AG10803 (cell line): ENCODE data around the gene FAM83B.
"Not testable (repeated sequence)": the region's sequence is repeated elsewhere in the genome, so short reads cannot be mapped to it uniquely, and the experiment has no call there.

ENCODE experiments used
- DNase-seq: peaks from one replicate; pipeline ENCODE4 v3.0.0; 2010; ENCODE audit warnings: low read depth
- H3K4me3 ChIP-seq: 2 replicates; pipeline ENCODE4 v1.5.1; 2011; ENCODE audit warnings: mild to moderate bottlenecking, low read length, control low read depth
- CTCF ChIP-seq: conservative IDR thresholded peaks from 2 replicates; pipeline ENCODE4 v1.5.1; 2011; ENCODE audit warnings: mild to moderate bottlenecking, low read length, control low read depth, inconsistent platforms

The FAM83B gene

GRCh38 chr6:54876365-54876764 lies 29.8 kb downstream of the FAM83B start:
- no peak for DNase-seq
- TF ChIP-seq CTCF = no peak
- no peak overlapping the region for H3K4me3 ChIP-seq

GRCh38 chr6:54876871-54877270 lies 30.3 kb downstream of the FAM83B start:
- DNase-seq = no peak
- no peak for TF ChIP-seq CTCF
- H3K4me3 ChIP-seq = no peak overlapping the region

GRCh38 chr6:54877713-54878317 lies 31.2 kb downstream of the FAM83B start:
- H3K4me3 ChIP-seq = no peak overlapping the region
- DNase-seq = no peak
- TF ChIP-seq CTCF = no peak

GRCh38 chr6:54878718-54879117 lies 32.1 kb downstream of the FAM83B start:
- TF ChIP-seq CTCF = no peak
- DNase-seq = no peak
- no peak overlapping the region for H3K4me3 ChIP-seq

GRCh38 chr6:54879188-54879985 lies 32.8 kb downstream of the FAM83B start:
- TF ChIP-seq CTCF = no peak
- DNase-seq = no peak
- no peak overlapping the region for H3K4me3 ChIP-seq

GRCh38 chr6:54881067-54881730 lies 34.6 kb downstream of the FAM83B start:
- DNase-seq = no peak
- no peak for TF ChIP-seq CTCF
- H3K4me3 ChIP-seq = no peak overlapping the region

- DNase-seq, H3K4me3 ChIP-seq: not testable (repeated sequence)
Observed at GRCh38 chr6:54881891-54882290, 35.3 kb downstream of the FAM83B start.
